Stimulated activated CD8-positive, alpha-beta memory T cell treated with anti-CD3 and anti-CD28 coated beads, Interleukin-2, amount 100 ng/mL, for 48 hours (primary cell): ENCODE measurements around the gene WASHC4.
A peak's percentile ranks its signal among the peaks of the same experiment; 100 is the strongest.
"Not testable (repeated sequence)": the region's sequence is repeated elsewhere in the genome, so short reads cannot be mapped to it uniquely, and the experiment has no call there.

Experiments used
- DNase-seq, 2 donors: peaks; one replicate each; pipeline ENCODE4 v3.0.0-alpha.2; 2020; ENCODE audit warnings: low read depth in 2 of 2

The WASHC4 gene

DNA sequence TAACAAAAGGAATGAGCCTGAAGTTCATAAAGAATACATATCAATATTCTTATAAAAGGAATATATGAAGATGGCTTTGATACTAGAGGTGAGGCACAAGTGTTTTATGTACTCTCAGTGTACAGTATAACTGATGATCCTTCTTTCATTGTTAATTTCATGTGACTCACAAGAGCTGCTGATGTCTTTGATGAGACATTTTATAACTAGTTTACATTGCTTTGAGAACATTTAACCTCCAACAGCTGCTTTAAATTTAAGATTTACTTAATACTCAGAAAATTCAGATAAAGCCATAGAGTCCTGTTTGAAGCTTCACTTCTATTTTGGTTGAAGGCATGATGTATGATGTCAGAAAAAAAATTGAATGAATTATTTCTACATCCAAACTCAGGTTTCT is 59.8 kb downstream of the WASHC4 start:
- DNase-seq = no peak

DNA sequence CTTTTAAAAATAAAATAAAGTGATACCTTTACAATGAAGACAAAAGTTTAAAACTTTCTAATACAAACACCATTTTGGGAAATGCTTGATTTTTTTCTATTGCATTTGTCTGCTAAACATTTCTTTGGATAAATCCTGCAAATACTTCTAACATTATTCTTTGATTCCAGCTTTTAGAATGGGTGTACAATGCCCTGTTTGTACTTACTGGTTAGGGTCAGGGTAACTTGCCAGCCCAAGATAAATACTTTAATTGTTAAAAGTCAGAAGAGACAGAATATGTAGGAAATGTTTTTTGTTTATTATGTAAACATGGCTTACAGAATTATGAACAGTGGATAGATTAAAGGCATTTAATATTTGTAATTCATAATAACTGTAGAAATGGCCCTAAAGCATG is 60.5 kb downstream of the WASHC4 start:
- DNase-seq = no peak

- no peak for DNase-seq
These were observed 62.6 kb downstream of the WASHC4 start for GRCh38 chr12:105170139-105170538.

GRCh38 chr12:105171691-105172436 is 64.3 kb downstream of the WASHC4 start:
- DNase-seq = no peak

GRCh38 chr12:105175397-105175990 is 68.0 kb downstream of the WASHC4 start:
- no peak for DNase-seq

DNA sequence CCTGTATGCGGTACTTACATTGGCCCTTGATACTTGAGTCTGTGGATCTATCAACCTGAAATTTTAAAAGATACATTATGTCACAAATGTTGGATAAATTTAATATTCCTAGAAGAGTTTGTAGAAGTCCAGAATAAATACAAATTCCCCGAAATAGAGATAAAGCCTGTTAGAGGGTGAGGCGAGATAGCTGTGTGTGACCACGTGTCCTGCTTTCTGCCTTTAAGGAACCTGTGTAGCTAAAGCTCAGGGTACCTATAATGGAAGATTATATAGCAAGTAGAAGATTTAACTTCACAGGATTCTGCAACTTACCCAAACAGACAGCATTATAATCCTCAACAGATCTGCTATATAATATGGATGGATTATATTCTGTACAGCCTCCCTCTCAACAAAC is 69.7 kb downstream of the WASHC4 start:
- DNase-seq = no peak

- not testable (repeated sequence) for DNase-seq
These were observed 71.6 kb downstream of the WASHC4 start for GRCh38 chr12:105179114-105179513.

DNA sequence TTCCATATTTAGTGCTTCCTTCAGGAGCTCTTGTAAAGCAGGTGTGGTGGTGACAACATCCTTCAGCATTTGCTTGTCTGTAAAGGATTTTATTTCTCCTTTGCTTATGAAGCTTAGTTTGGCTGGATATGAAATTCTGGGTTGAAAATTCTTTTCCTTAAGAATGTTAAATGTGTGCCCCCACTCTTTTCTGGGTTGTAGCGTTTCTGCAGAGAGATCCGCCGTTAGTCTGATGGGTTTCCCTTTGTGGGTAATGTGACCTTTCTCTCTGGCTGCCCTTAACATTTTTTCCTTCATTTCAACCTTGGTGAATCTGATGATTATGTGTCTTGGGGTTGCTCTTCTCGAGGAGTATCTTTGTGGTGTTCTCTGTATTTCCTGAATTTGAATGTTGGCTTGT is 75.9 kb downstream of the WASHC4 start:
- not testable (repeated sequence) for DNase-seq

DNA sequence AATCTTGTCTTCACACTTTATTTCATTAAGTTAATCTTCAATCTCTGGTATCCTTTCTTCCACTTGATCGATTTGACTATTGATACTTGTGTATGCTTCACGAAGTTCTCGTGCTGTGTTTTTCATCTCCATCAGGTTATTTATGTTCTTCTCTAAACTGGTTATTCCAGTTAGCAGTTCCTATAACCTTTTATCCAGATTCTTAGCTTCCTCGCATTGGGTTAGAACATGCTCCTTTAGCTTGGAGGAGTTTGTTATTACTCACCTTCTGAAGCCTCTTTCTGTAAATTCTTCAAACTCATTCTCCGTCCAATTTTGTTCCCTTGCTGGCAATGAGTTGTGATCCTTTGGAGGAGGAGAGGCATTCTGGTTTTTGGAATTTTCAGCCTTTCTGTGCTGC is 76.4 kb downstream of the WASHC4 start:
- not testable (repeated sequence) for DNase-seq

GRCh38 chr12:105189293-105189692 is 81.8 kb downstream of the WASHC4 start:
- DNase-seq = no peak

DNA sequence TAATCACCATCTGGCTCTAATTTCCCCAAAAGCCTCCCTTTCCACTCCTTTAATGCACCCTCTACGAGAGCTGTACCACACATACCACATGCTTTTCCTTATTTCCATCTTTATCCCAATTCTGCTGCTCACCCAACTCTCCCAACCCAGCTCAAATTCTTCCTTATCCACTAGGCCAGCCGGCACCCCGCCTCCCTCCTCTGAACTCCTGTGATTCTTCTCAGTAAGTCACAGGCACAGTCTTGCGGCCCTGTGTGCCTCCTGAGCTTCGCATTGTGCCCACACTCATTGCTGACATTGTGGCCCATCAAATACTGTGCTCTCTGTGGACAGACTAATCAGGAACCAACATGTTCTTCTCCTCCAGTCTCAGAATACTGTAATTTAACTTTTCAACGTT is 83.0 kb downstream of the WASHC4 start:
- no peak for DNase-seq

GRCh38 chr12:105192624-105193225 is 85.2 kb downstream of the WASHC4 start:
- DNase-seq = no peak

GRCh38 chr12:105194947-105195346 is 87.4 kb downstream of the WASHC4 start:
- DNase-seq = no peak

DNA sequence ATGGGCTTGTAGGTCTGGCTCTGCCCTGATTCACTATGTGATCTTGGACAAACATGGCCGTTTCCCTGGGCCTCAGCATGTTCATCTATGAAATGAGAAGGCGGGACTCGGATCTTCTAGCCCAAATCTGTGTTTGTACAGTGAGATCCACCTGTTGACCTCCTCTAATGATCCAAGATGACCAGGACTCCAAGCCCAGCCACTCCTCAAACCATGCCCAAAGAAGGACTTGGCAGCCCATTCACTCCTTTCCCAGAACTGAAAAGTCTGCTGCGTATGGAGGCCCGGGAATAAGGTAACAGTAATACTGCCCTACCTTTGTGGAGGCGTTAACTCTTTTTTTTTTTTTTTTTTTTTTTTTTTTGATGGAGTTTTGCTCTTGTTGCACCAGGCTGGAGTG is 88.6 kb downstream of the WASHC4 start:
- no peak for DNase-seq

GRCh38 chr12:105198961-105199360 is 91.4 kb downstream of the WASHC4 start:
- DNase-seq = no peak

GRCh38 chr12:105200385-105200784 is 92.9 kb downstream of the WASHC4 start:
- no peak for DNase-seq

GRCh38 chr12:105201299-105201698 is 93.8 kb downstream of the WASHC4 start:
- no peak for DNase-seq

GRCh38 chr12:105202202-105202601 is 94.7 kb downstream of the WASHC4 start:
- no peak for DNase-seq

DNA sequence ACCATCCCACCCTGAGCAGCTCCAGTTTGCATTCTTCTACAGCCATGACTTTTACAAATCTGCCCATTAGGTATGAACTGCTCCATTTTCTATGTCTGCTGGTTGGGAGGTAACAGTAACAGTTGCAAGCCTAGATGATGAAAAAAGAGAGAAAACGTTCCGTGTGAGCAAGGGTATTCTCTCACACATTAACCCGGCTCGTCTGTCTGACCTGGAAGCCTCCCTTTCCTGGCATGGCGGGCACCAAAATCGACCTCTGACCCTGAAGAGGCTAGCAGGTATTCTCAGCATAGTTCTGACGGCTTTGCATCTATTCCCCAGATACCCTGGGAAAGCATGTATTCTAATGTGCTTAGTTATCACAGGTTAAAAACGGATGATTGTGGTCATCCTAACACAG is 96.6 kb downstream of the WASHC4 start:
- no peak for DNase-seq

- DNase-seq = peak in 1 of 2 donors; percentile 2
These were observed 97.4 kb downstream of the WASHC4 start for GRCh38 chr12:105204916-105205315.

DNA sequence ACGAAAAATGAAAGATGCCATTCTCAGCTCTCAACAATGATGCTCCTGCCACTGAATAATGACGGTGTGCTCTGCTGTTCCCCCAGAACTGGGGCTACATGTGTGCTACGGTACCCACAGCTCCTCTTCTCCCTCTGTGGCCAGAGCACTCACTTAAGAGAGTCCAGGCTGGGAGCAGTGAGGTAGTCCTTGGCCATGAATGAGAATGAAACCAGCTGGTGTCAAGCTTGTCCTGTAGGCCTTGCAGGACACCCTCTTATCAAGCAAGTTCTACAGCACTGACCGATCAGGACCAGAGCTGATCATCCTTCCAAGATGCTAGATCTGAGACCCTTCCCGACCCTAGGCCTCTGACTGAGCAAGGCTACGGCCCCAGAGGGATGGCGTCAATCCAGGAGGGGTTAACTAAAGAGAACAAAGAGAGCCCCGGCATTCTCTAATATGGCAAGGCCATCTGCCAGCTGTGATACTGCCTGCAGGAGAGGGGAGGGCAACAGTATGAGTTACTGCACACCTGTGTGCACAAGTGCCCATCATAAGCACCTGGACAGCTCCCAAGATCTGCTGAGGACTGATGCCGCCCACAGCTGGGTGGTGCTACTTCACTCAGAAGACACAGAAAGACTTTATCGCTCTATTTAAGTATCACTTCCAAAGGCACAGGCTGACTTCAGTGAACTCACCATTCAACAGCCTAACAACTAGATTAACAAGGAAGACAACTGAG is 98.0 kb downstream of the WASHC4 start:
- no peak for DNase-seq

DNA sequence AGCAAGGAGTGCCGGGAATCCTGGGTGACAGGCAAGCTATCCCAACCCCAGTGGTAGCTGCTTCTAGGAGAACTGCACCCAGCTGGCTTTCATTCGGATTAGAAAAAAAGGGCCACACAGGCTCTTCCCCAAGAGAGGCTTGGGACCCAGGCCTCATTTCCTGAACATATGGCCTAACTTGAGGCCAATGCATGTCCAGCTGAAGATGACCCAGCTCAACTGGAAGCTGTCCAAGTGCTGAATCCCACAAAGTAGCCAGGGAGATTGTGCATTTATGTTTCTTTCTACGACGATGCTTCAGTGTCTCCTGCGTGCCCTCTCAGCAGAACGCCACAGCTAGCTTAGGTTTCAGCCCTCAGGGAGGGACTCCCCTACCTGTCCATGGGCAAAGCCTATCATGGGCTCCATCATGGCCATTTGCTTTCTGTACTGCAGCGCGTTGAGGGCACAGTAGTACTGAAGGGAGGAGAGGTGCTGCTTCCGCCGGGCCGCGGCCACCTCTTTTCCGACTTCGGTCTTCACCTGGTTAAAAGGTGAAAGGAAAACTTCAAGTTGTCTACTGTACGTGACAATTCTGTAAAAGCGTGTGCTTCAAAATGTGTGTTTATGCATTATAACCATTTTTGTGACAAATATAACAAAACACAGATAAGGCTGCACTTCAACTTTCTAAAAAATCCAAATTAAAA is 99.3 kb downstream of the WASHC4 start:
- no peak for DNase-seq
